Breast epithelium (tissue), 3 donors: Measurements from ENCODE around the gene MAP6.

Experiments used
- CTCF ChIP-seq, 3 donors: fragments of 450-650 bp; IDR thresholded peaks; one replicate each; pipeline ENCODE4 v1.5.1; 2016 to 2017; ENCODE audit warnings: antibody characterized with exemption in 3 of 3, mild to moderate bottlenecking in 3 of 3, moderate library complexity in 3 of 3
- POLR2A ChIP-seq: fragments of 450-650 bp; IDR thresholded peaks from one replicate; pipeline ENCODE4 v1.6.1; 2016; ENCODE audit warnings: antibody characterized with exemption, mild to moderate bottlenecking, moderate library complexity

DNA sequence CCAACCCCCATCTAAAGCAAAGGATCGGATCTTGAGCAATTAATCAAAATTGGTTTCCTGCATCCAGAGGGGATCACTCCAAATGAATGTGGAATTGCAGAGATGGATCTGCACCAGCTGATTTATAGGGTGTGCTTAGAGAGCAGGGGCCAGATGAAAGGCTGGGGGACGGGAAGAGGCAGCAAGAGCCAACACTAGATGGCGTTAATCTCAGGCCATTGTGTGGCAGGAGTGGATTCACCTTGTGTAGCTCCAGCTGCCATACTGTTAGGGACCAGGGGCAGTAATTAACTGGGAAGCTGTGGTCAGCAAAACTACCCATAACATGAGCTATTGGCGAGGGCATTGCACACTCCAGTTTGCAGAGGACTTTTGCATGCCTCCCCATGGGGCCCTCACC, 71.2 kb downstream of the MAP6 start:
- TF ChIP-seq CTCF (IDR thresholded peaks at IDR 0.05): no peak
- TF ChIP-seq POLR2A: no peak
